HepG2 (cell line): ENCODE results near the gene NNAT.

Experiments
- BRCA1 ChIP-seq: sonication (generic); formaldehyde crosslinking; IDR thresholded peaks from 2 replicates; pipeline ENCODE4 v1.4.0; 2020; ENCODE audit warnings: missing genetic modification reagents
- CEBPG ChIP-seq: IDR thresholded peaks from 2 replicates; pipeline ENCODE4 v1.6.1; 2016
- MXI1 ChIP-seq: IDR thresholded peaks from 3 replicates; pipeline ENCODE4 v1.6.1; 2012; ENCODE audit warnings: low read depth, low read length, inconsistent platforms, borderline replicate concordance
- TERF1 ChIP-seq: sonication (generic); formaldehyde crosslinking; IDR thresholded peaks from 2 replicates; pipeline ENCODE4 v1.8.0; 2022; ENCODE audit warnings: mild to moderate bottlenecking, missing genetic modification reagents, moderate library complexity

GRCh38 chr20:37500311-37500710, 20.7 kb upstream of the NNAT start:
- TF ChIP-seq CEBPG (CRISPR knock-in tag) = no peak
- no peak for TF ChIP-seq TERF1
- no peak for TF ChIP-seq MXI1
- TF ChIP-seq BRCA1 = no peak
